Measurements from ENCODE around the gene NFATC2. TPM values are rescaled to one million over a fixed set of nuclear protein-coding genes. Genes with fewer than 3 reads are reported as not detected.

NFATC2 gene
- total RNA-seq, 1 experiment from 2014 or later: 5.0 TPM

- no peak overlapping the region for H3K27ac ChIP-seq (ENCODE audit: low read depth, low read length)
- no peaks in the 10 kb centered on the region for H3K36me3 ChIP-seq (ENCODE audit: control insufficient read depth in 1 of 2, insufficient read depth in 2 of 2, low read length in 2 of 2)
- H4K20me1 ChIP-seq (ENCODE audit: insufficient read depth): no peaks in the 10 kb centered on the region
- intact Hi-C loops (cut with micrococcal nuclease): no loop called here
- no peaks in the 10 kb centered on the region for H3K9me2 ChIP-seq (ENCODE audit: insufficient read depth)
- no peak overlapping the region for H3K4me2 ChIP-seq (ENCODE audit: low read length)
- H3K27me3 ChIP-seq (ENCODE audit: insufficient read depth, low read length): peaks cover 15% of the 10 kb centered on the region; the same call in 1 of the 2 replicates
- ChIA-PET CTCF (no interaction called here), RAD21 (ENCODE audit: low non-redundant PET in 1 of 2, low total read pairs in 2 of 2, uncharacterized antibody in 2 of 2, unreplicated experiment in 2 of 2) (no interaction called here), POLR2A (no interaction called here)
- H3K4me1 ChIP-seq (ENCODE audit: control insufficient read depth in 1 of 2, insufficient read depth in 2 of 2, low read length in 2 of 2): no peaks in the 10 kb centered on the region
- H2AFZ ChIP-seq (ENCODE audit: low read depth, low read length, poor library complexity, severe bottlenecking): no peak overlapping the region
- no TSS peak for BruUV-seq (replicated peaks)
- H3K9me3 ChIP-seq (ENCODE audit: control insufficient read depth in 1 of 2, insufficient read depth in 1 of 2, low read depth in 1 of 2, low read length in 2 of 2): no peaks in the 10 kb centered on the region
- TF ChIP-seq ZNF274 (IDR thresholded peaks at IDR 0.05; ENCODE audit: low read depth, low read length) (no peak), EZH2phosphoT487 (IDR thresholded peaks at IDR 0.05; ENCODE audit: borderline replicate concordance) (no peak)
- ATAC-seq: no peak
- H3K79me2 ChIP-seq (ENCODE audit: insufficient read depth, low read length): no peaks in the 10 kb centered on the region
- no peak for DNase-seq (ENCODE audit: low read depth, low spot score)
- H3K4me3 ChIP-seq (replicated peaks in 1 of 2; ENCODE audit: low read depth in 1 of 2, low read length in 2 of 2): no peak overlapping the region
- no peak overlapping the region for H3K9ac ChIP-seq (ENCODE audit: low read length)
Measured at GRCh38 chr20:51549474-51549873, 7.0 kb upstream of the NFATC2 start.

- no peak overlapping the region for H2AFZ ChIP-seq (ENCODE audit: low read depth, low read length, poor library complexity, severe bottlenecking)
- BruUV-seq (replicated peaks): no TSS peak
- DNase-seq (ENCODE audit: low read depth, low spot score): no peak
- no peak overlapping the region for H3K4me2 ChIP-seq (ENCODE audit: low read length)
- H3K27me3 ChIP-seq (ENCODE audit: insufficient read depth, low read length): peaks cover 17% of the 10 kb centered on the region; the same call in 1 of the 2 replicates
- intact Hi-C loops (cut with micrococcal nuclease): no loop called here
- H3K9me3 ChIP-seq (ENCODE audit: control insufficient read depth in 1 of 2, insufficient read depth in 1 of 2, low read depth in 1 of 2, low read length in 2 of 2): no peaks in the 10 kb centered on the region
- TF ChIP-seq POLR2AphosphoS5 (IDR thresholded peaks at IDR 0.05; ENCODE audit: low read depth, low read length): no peak
- no peak for TF ChIP-seq SP1 (IDR thresholded peaks at IDR 0.05; ENCODE audit: low read depth)
- no peaks in the 10 kb centered on the region for H3K79me2 ChIP-seq (ENCODE audit: insufficient read depth, low read length)
- peaks cover 3 to 5% of the 10 kb centered on the region in 2 experiments; a peak in 3 of 4 replicates for H3K4me1 ChIP-seq (ENCODE audit: control insufficient read depth in 1 of 2, insufficient read depth in 2 of 2, low read length in 2 of 2)
- H4K20me1 ChIP-seq (ENCODE audit: insufficient read depth): no peaks in the 10 kb centered on the region
- no peak overlapping the region for H3K27ac ChIP-seq (ENCODE audit: low read depth, low read length)
- ChIA-PET CTCF (no interaction called here), RAD21 (ENCODE audit: low non-redundant PET in 1 of 2, low total read pairs in 2 of 2, uncharacterized antibody in 2 of 2, unreplicated experiment in 2 of 2) (no interaction called here), POLR2A (no interaction called here)
- H3K9me2 ChIP-seq (ENCODE audit: insufficient read depth): no peaks in the 10 kb centered on the region
- ATAC-seq: no peak
- no peak overlapping the region for H3K4me3 ChIP-seq (replicated peaks in 1 of 2; ENCODE audit: low read depth in 1 of 2, low read length in 2 of 2)
- H3K36me3 ChIP-seq (ENCODE audit: control insufficient read depth in 1 of 2, insufficient read depth in 2 of 2, low read length in 2 of 2): no peaks in the 10 kb centered on the region
- no peak overlapping the region for H3K9ac ChIP-seq (ENCODE audit: low read length)
Measured at GRCh38 chr20:51547951-51548350, 5.4 kb upstream of the NFATC2 start.

Measured in HCT116 (cell line).